ENCODE results near the gene ENPP1.

ENPP1 gene

DNA sequence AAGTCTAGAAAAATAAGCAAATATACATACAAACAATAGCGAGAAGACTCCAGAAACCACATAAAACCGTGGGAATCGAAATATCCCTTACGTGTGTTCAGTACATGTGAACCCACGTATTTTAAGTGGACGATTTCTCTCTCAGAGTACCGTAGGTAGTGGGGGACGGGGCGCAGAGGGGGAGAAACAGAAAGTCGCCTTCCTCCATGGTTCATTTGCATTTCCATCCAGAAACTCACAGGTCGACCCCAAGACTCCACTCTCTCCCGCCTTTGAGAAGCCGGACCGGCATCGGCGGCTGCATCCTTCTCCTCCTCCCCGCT is 538 bp upstream of the ENPP1 start:
- no peak; the same call in 2 of the 3 replicates for ATAC-seq
- no peak for TF ChIP-seq RARB (CRISPR knock-in tag; IDR thresholded peaks at IDR 0.05)
- no peak for TF ChIP-seq PPARA (CRISPR knock-in tag; IDR thresholded peaks at IDR 0.05; ENCODE audit: borderline replicate concordance)
- TF ChIP-seq SNAI2 (CRISPR knock-in tag; IDR thresholded peaks at IDR 0.05): no peak
- no peak for TF ChIP-seq BACH2 (CRISPR knock-in tag; IDR thresholded peaks at IDR 0.05; ENCODE audit: borderline replicate concordance)
- TF ChIP-seq, protein P1, sequence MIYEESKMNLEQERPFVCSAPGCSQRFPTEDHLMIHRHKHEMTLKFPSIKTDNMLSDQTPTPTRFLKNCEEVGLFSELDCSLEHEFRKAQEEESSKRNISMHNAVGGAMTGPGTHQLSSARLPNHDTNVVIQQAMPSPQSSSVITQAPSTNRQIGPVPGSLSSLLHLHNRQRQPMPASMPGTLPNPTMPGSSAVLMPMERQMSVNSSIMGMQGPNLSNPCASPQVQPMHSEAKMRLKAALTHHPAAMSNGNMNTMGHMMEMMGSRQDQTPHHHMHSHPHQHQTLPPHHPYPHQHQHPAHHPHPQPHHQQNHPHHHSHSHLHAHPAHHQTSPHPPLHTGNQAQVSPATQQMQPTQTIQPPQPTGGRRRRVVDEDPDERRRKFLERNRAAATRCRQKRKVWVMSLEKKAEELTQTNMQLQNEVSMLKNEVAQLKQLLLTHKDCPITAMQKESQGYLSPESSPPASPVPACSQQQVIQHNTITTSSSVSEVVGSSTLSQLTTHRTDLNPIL (CRISPR knock-in tag; IDR thresholded peaks at IDR 0.05; ENCODE audit: low read depth): no peak
- no peak for TF ChIP-seq TCF4 (CRISPR knock-in tag; IDR thresholded peaks at IDR 0.05; ENCODE audit: borderline replicate concordance)
- TF ChIP-seq CSDC2 (CRISPR knock-in tag; IDR thresholded peaks at IDR 0.05): no peak
- TF ChIP-seq, protein P2, sequence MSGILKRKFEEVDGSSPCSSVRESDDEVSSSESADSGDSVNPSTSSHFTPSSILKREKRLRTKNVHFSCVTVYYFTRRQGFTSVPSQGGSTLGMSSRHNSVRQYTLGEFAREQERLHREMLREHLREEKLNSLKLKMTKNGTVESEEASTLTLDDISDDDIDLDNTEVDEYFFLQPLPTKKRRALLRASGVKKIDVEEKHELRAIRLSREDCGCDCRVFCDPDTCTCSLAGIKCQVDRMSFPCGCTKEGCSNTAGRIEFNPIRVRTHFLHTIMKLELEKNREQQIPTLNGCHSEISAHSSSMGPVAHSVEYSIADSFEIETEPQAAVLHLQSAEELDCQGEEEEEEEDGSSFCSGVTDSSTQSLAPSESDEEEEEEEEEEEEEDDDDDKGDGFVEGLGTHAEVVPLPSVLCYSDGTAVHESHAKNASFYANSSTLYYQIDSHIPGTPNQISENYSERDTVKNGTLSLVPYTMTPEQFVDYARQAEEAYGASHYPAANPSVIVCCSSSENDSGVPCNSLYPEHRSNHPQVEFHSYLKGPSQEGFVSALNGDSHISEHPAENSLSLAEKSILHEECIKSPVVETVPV (CRISPR knock-in tag; IDR thresholded peaks at IDR 0.05): no peak
- TF ChIP-seq ZFP3 (CRISPR knock-in tag; IDR thresholded peaks at IDR 0.05): no peak
- no peak for TF ChIP-seq ISL1 (CRISPR knock-in tag; IDR thresholded peaks at IDR 0.05)
- TF ChIP-seq ZNF8 (CRISPR knock-in tag; IDR thresholded peaks at IDR 0.05): no peak
- TF ChIP-seq, protein P3, sequence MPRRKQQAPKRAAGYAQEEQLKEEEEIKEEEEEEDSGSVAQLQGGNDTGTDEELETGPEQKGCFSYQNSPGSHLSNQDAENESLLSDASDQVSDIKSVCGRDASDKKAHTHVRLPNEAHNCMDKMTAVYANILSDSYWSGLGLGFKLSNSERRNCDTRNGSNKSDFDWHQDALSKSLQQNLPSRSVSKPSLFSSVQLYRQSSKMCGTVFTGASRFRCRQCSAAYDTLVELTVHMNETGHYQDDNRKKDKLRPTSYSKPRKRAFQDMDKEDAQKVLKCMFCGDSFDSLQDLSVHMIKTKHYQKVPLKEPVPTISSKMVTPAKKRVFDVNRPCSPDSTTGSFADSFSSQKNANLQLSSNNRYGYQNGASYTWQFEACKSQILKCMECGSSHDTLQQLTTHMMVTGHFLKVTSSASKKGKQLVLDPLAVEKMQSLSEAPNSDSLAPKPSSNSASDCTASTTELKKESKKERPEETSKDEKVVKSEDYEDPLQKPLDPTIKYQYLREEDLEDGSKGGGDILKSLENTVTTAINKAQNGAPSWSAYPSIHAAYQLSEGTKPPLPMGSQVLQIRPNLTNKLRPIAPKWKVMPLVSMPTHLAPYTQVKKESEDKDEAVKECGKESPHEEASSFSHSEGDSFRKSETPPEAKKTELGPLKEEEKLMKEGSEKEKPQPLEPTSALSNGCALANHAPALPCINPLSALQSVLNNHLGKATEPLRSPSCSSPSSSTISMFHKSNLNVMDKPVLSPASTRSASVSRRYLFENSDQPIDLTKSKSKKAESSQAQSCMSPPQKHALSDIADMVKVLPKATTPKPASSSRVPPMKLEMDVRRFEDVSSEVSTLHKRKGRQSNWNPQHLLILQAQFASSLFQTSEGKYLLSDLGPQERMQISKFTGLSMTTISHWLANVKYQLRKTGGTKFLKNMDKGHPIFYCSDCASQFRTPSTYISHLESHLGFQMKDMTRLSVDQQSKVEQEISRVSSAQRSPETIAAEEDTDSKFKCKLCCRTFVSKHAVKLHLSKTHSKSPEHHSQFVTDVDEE (CRISPR knock-in tag; IDR thresholded peaks at IDR 0.05): no peak
- TF ChIP-seq ZC3H10 (CRISPR knock-in tag; IDR thresholded peaks at IDR 0.05): no peak
- TF ChIP-seq OSR1 (CRISPR knock-in tag; IDR thresholded peaks at IDR 0.05): no peak
- TF ChIP-seq POU6F1 (CRISPR knock-in tag; IDR thresholded peaks at IDR 0.05; ENCODE audit: borderline replicate concordance, low read depth): no peak
- TF ChIP-seq, protein P4, sequence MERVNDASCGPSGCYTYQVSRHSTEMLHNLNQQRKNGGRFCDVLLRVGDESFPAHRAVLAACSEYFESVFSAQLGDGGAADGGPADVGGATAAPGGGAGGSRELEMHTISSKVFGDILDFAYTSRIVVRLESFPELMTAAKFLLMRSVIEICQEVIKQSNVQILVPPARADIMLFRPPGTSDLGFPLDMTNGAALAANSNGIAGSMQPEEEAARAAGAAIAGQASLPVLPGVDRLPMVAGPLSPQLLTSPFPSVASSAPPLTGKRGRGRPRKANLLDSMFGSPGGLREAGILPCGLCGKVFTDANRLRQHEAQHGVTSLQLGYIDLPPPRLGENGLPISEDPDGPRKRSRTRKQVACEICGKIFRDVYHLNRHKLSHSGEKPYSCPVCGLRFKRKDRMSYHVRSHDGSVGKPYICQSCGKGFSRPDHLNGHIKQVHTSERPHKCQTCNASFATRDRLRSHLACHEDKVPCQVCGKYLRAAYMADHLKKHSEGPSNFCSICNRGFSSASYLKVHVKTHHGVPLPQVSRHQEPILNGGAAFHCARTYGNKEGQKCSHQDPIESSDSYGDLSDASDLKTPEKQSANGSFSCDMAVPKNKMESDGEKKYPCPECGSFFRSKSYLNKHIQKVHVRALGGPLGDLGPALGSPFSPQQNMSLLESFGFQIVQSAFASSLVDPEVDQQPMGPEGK (CRISPR knock-in tag; IDR thresholded peaks at IDR 0.05; ENCODE audit: borderline replicate concordance): no peak
- no peak for TF ChIP-seq GLIS3 (CRISPR knock-in tag; IDR thresholded peaks at IDR 0.05)
- no peak for TF ChIP-seq TOX (CRISPR knock-in tag; IDR thresholded peaks at IDR 0.05; ENCODE audit: borderline replicate concordance)

GRCh38 chr6:131808460-131809269 is 845 bp downstream of the ENPP1 start:
- no peak; the same call in 2 of the 3 replicates for ATAC-seq
- TF ChIP-seq, protein P1 (CRISPR knock-in tag; IDR thresholded peaks at IDR 0.05; ENCODE audit: low read depth): no peak
- TF ChIP-seq TCF4 (CRISPR knock-in tag; IDR thresholded peaks at IDR 0.05; ENCODE audit: borderline replicate concordance) (no peak), ZNF565 (CRISPR knock-in tag; conservative IDR thresholded peaks at IDR 0.05; ENCODE audit: low read depth) (no peak), ZNF8 (CRISPR knock-in tag; IDR thresholded peaks at IDR 0.05) (no peak), RARB (CRISPR knock-in tag; IDR thresholded peaks at IDR 0.05) (no peak), OSR1 (CRISPR knock-in tag; IDR thresholded peaks at IDR 0.05) (no peak), ISL1 (CRISPR knock-in tag; IDR thresholded peaks at IDR 0.05) (no peak), TOX (CRISPR knock-in tag; IDR thresholded peaks at IDR 0.05; ENCODE audit: borderline replicate concordance) (no peak), PPARA (CRISPR knock-in tag; IDR thresholded peaks at IDR 0.05; ENCODE audit: borderline replicate concordance) (no peak), GLIS3 (CRISPR knock-in tag; IDR thresholded peaks at IDR 0.05) (no peak), SNAI2 (CRISPR knock-in tag; IDR thresholded peaks at IDR 0.05) (no peak), ARNTL (CRISPR knock-in tag; IDR thresholded peaks at IDR 0.05; ENCODE audit: borderline replicate concordance, low read depth) (no peak)
- TF ChIP-seq, protein P3 (CRISPR knock-in tag; IDR thresholded peaks at IDR 0.05): no peak
- TF ChIP-seq, protein P2 (CRISPR knock-in tag; IDR thresholded peaks at IDR 0.05): no peak

Measured in SK-N-SH treated with all-trans-retinoic acid at 6 μM for 48 hours (cell line).